GM21576 (cell line): ENCODE measurements around the gene SPTB.

Source experiments
- ATAC-seq: cut with Tn5 transposase; IDR thresholded peaks from one replicate; pipeline ENCODE4 v1.9.1; 2021; ENCODE audit warnings: mild to moderate bottlenecking, moderate library complexity; ENCODE audit not compliant: unreplicated experiment

The SPTB gene

GRCh38 chr14:64732536-64733120 lies 147.1 kb downstream of the SPTB start:
- ATAC-seq, result no peak

GRCh38 chr14:64732066-64732465 lies 147.6 kb downstream of the SPTB start:
- no peak for ATAC-seq

- ATAC-seq, result no peak
Observed at GRCh38 chr14:64731141-64731581, 148.5 kb downstream of the SPTB start.

GRCh38 chr14:64730681-64731080 lies 149.0 kb downstream of the SPTB start:
- ATAC-seq, result no peak

GRCh38 chr14:64730061-64730440 lies 149.7 kb downstream of the SPTB start:
- no peak for ATAC-seq

GRCh38 chr14:64729386-64730060 lies 150.2 kb downstream of the SPTB start:
- ATAC-seq, result no peak

- ATAC-seq, result no peak
Observed at GRCh38 chr14:64728856-64729255, 150.9 kb downstream of the SPTB start.

GRCh38 chr14:64728106-64728505 lies 151.6 kb downstream of the SPTB start:
- ATAC-seq, result no peak

GRCh38 chr14:64727551-64728071 lies 152.1 kb downstream of the SPTB start:
- ATAC-seq, result no peak

- no peak for ATAC-seq
Observed at GRCh38 chr14:64726585-64726890, 153.2 kb downstream of the SPTB start.

GRCh38 chr14:64725879-64726584 lies 153.7 kb downstream of the SPTB start:
- ATAC-seq, result no peak

GRCh38 chr14:64725261-64725815 lies 154.4 kb downstream of the SPTB start:
- ATAC-seq, result no peak

GRCh38 chr14:64724578-64724930 lies 155.2 kb downstream of the SPTB start:
- no peak for ATAC-seq

- no peak for ATAC-seq
Observed at GRCh38 chr14:64723691-64724577, 155.8 kb downstream of the SPTB start.

- ATAC-seq, result no peak
Observed at GRCh38 chr14:64722842-64723447, 156.8 kb downstream of the SPTB start.

GRCh38 chr14:64721899-64722298 lies 157.8 kb downstream of the SPTB start:
- no peak for ATAC-seq

GRCh38 chr14:64721391-64721791 lies 158.3 kb downstream of the SPTB start:
- ATAC-seq, result no peak

GRCh38 chr14:64720131-64720576 lies 159.6 kb downstream of the SPTB start:
- no peak for ATAC-seq

GRCh38 chr14:64719601-64720000 lies 160.1 kb downstream of the SPTB start:
- no peak for ATAC-seq

GRCh38 chr14:64718762-64719161 lies 160.9 kb downstream of the SPTB start:
- ATAC-seq, result no peak
